Measurements from ENCODE around the gene LGALS9.

DNA sequence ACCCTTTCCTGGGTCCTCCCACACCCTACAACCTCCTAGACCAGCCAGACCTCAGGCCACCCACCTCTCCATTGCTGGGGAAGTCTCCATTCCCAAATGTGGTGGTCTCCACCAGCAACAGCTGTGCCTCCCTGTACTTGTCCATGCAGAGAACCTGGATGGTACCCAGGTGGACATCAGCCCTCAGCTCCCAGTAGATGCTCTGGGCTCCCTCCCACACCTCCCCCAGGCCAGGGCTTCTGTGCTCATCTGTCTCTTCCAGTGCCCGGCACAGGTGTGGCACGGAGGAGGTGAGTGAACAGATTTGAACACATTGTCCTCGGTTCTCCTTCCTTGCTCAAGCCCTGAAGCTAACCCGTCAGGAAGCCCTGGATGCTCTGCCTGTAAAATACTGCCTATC, 34.6 kb downstream of the LGALS9 start:
- TF ChIP-seq POLR2A (IDR thresholded peaks at IDR 0.05) = no peak
- TF ChIP-seq, protein P1, sequence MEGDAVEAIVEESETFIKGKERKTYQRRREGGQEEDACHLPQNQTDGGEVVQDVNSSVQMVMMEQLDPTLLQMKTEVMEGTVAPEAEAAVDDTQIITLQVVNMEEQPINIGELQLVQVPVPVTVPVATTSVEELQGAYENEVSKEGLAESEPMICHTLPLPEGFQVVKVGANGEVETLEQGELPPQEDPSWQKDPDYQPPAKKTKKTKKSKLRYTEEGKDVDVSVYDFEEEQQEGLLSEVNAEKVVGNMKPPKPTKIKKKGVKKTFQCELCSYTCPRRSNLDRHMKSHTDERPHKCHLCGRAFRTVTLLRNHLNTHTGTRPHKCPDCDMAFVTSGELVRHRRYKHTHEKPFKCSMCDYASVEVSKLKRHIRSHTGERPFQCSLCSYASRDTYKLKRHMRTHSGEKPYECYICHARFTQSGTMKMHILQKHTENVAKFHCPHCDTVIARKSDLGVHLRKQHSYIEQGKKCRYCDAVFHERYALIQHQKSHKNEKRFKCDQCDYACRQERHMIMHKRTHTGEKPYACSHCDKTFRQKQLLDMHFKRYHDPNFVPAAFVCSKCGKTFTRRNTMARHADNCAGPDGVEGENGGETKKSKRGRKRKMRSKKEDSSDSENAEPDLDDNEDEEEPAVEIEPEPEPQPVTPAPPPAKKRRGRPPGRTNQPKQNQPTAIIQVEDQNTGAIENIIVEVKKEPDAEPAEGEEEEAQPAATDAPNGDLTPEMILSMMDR (IDR thresholded peaks at IDR 0.05) = no peak

All from Peyer's patch (tissue), 4 donors.